BE2C (cell line): Measurements from ENCODE around the gene SCAMP2.

Experiments used
- DNase-seq: peaks from one replicate; pipeline ENCODE4 v3.0.0-alpha.2; 2020
- H3K27me3 ChIP-seq: fragments of 250-450 bp; sonication (Bioruptor Pico); 2 replicates; pipeline ENCODE4 v1.5.1; 2020; ENCODE audit warnings: mild to moderate bottlenecking
- H3K36me3 ChIP-seq: fragments of 250-450 bp; sonication (Bioruptor Pico); 2 replicates; pipeline ENCODE4 v1.5.1; 2020; ENCODE audit warnings: mild to moderate bottlenecking
- H3K4me1 ChIP-seq: fragments of 250-450 bp; sonication (Bioruptor Pico); 2 replicates; pipeline ENCODE4 v1.5.1; 2020
- H3K4me3 ChIP-seq: 2 replicates; pipeline ENCODE4 v1.5.1; 2011; ENCODE audit warnings: low read depth, low read length
- H3K9me3 ChIP-seq: fragments of 250-450 bp; sonication (Bioruptor Pico); 2 replicates; pipeline ENCODE4 v1.5.1; 2020
- TF ChIP-seq, protein P1 (sequence below): IDR thresholded peaks from 2 replicates; pipeline ENCODE4 v1.5.1; 2012; ENCODE audit warnings: mild to moderate bottlenecking, low read depth, low read length

SCAMP2 gene

DNA sequence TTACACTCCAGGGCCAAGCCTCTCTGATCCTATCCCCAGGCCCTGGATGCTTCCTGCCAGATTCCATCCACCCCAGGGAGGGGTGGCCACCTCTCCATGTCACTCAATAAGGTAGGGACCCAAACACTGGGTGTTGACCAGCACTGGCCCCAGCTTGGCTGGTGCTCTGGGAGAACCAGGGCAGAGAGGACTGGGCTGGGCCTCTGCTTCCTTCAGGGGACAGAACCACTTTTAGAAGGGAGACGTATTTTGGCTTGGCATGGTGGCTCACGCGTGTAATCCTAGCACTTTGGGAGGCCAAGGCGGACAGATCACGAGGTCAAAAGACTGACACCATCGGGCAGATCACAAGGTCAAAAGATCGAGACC lies 51.4 kb downstream of the SCAMP2 start:
- Histone ChIP-seq H3K4me1 (peaks cover 32% of the 10 kb centered on the region), H3K9me3 (no peaks in the 10 kb centered on the region), H3K27me3 (no peaks in the 10 kb centered on the region), H3K36me3 (no peaks in the 10 kb centered on the region), H3K4me3 (no peak overlapping the region)
- no peak for DNase-seq
- TF ChIP-seq, protein P1, sequence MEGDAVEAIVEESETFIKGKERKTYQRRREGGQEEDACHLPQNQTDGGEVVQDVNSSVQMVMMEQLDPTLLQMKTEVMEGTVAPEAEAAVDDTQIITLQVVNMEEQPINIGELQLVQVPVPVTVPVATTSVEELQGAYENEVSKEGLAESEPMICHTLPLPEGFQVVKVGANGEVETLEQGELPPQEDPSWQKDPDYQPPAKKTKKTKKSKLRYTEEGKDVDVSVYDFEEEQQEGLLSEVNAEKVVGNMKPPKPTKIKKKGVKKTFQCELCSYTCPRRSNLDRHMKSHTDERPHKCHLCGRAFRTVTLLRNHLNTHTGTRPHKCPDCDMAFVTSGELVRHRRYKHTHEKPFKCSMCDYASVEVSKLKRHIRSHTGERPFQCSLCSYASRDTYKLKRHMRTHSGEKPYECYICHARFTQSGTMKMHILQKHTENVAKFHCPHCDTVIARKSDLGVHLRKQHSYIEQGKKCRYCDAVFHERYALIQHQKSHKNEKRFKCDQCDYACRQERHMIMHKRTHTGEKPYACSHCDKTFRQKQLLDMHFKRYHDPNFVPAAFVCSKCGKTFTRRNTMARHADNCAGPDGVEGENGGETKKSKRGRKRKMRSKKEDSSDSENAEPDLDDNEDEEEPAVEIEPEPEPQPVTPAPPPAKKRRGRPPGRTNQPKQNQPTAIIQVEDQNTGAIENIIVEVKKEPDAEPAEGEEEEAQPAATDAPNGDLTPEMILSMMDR, result no peak

DNA sequence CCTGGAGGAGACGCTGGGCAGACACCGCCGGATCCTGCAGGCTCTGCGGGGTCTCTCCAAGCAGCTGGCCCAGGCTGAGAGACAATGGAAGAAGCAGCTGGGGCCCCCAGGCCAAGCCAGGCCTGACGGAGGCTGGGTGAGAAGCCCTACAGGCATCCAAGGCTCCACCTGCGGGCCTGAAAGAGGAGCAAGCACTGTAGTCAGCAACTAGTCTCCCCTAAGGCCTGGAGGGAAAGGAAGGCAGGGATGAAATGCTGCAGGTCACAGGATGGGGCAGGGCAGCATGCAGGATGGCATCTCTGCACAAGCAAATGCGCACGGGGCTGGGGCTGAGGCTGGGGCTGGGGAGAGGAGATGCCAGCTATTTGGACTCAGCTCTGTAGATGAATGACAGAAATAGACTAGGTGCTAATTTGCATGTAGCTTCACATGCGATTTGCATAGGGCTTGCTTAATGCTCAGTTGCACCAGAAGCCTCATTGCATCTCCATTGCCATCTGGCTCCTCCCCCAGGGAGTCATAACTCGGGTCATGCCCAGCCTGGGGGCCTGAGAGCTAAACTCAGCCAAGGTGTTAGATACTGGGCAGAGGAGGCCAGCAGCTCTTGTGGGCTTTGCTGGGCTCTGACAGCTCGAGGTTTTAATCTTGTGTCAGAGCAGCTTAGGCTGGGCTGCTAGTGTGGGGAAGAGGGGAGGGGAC lies 51.9 kb downstream of the SCAMP2 start:
- DNase-seq, result peak; percentile 55
- H3K36me3 ChIP-seq, result no peaks in the 10 kb centered on the region
- no peaks in the 10 kb centered on the region for H3K9me3 ChIP-seq
- H3K27me3 ChIP-seq, result no peaks in the 10 kb centered on the region
- TF ChIP-seq, protein P1, result no peak
- H3K4me1 ChIP-seq, result peaks cover 32% of the 10 kb centered on the region
- H3K4me3 ChIP-seq, result no peak overlapping the region

DNA sequence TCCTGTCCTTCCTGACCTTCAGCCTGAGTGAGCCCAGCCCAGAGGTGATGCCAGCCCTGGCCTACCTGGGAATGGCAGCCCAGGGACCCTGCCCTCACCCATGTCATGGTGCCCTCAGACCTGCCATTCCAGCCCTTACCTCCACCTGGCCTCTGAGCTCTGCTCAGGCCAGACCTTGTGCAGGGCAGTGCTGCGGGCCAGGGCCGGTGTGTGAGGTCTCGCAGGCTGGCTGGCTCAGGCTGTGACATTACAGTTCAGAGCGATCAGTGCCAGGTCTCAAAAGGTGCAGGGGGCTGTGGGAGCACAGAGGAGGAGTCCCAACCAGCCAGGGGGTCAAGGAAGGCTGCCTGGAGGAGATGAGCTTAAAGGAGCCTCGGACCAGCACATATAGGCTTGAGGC lies 53.1 kb downstream of the SCAMP2 start:
- Histone ChIP-seq H3K36me3 (no peaks in the 10 kb centered on the region), H3K9me3 (no peaks in the 10 kb centered on the region), H3K4me1 (peaks cover 32% of the 10 kb centered on the region), H3K27me3 (no peaks in the 10 kb centered on the region), H3K4me3 (no peak overlapping the region)
- no peak for DNase-seq
- TF ChIP-seq, protein P1, result no peak

DNA sequence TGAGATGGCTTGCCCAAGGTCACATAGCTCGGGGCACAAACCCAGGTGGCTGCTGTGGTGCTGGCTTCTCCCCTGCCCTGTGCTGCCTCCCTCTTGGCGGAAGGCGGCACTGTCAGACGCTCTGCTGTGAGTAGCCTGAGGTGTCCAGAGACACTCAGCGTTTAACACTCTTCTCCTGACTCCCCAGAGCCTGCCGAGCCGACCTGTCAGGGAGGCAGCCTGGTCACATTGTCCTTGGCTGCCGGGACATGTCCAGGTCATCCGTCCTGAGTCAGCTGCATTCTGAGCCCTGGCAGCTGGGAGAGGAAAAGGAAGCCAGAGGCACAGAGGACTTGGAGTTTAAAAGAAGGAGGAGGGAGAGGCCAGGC lies 55.8 kb downstream of the SCAMP2 start:
- DNase-seq, result peak; percentile 54
- Histone ChIP-seq H3K9me3 (no peaks in the 10 kb centered on the region), H3K4me1 (peaks cover 21% of the 10 kb centered on the region), H3K27me3 (no peaks in the 10 kb centered on the region), H3K4me3 (no peak overlapping the region), H3K36me3 (no peaks in the 10 kb centered on the region)
- TF ChIP-seq, protein P1, result peak; percentile 33; the same call in 1 of the 2 replicates

DNA sequence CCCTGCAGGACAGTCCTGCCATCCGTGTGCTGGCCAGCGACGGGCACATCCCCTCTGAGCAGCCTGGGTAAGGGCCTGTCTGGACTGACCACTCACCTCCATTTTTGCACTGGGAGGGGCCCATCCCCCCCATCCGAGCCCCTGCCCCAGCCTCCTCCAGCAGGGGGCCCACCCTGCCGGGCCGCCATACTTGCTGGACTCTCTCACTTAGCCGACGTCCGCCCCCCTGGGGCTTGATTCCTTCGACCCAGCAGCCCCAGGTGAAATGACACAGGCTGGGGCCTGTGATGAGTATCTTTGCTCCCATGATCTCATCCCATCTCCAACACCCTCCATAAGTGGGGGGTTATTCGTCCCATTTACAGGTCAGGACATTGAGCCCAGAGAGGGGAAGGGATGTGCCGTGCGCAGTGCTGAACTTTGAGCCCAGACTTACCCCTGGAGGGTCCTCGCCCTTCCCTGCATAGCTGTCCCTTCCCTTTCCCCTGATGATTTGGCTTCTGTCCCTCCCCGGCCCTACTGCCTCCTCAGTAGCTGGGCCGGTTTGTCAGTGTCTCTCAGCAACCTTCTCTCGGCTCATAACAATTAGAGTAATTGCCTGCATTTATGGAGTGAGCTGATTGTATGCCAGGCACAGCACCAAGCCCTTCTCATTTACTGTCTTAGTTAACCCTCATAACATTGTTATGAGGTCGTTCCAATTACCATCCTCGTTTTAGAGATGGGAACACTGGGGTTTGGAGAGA lies 56.4 kb downstream of the SCAMP2 start:
- Histone ChIP-seq H3K9me3 (no peaks in the 10 kb centered on the region), H3K4me3 (no peak overlapping the region), H3K36me3 (no peaks in the 10 kb centered on the region), H3K4me1 (peaks cover 21% of the 10 kb centered on the region), H3K27me3 (no peaks in the 10 kb centered on the region)
- TF ChIP-seq, protein P1, result no peak
- no peak for DNase-seq

DNA sequence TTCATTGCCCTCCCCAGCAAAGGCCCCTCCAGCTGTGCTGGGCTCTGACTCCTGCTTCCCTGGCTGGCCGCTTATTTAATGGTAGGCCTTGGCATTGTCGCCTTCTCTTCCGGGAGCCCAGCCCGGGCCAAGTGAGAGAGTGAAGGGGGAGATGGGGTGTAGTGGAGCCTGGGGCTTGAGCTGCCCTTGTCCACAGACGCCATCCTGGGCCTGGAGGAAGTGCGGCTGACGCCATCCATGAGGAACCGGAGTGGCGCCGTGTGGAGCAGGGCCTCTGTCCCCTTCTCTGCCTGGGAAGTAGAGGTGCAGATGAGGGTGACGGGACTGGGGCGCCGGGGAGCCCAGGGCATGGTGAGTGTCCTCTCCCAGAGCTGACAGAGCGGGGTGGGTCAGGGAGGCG lies 57.2 kb downstream of the SCAMP2 start:
- H3K4me3 ChIP-seq, result no peak overlapping the region
- H3K4me1 ChIP-seq, result peaks cover 12% of the 10 kb centered on the region
- DNase-seq, result no peak
- no peaks in the 10 kb centered on the region for H3K27me3 ChIP-seq
- TF ChIP-seq, protein P1, result no peak
- H3K9me3 ChIP-seq, result no peaks in the 10 kb centered on the region
- H3K36me3 ChIP-seq, result no peaks in the 10 kb centered on the region
